Activated CD8-positive, alpha-beta memory T cell treated with anti-CD3 and anti-CD28 coated beads, Interleukin-2, amount 50 U/mL, for 48 hours (primary cell): ENCODE results near the gene B4GALT1.
A peak's percentile ranks its signal among the peaks of the same experiment; 100 is the strongest.

Experiments
- DNase-seq: peaks from one replicate; pipeline ENCODE4 v3.0.0-alpha.2; 2020

Gene B4GALT1

GRCh38 chr9:33123407-33124031 lies 43.6 kb downstream of the B4GALT1 start:
- DNase-seq = no peak

- no peak for DNase-seq
These were observed 46.5 kb downstream of the B4GALT1 start for GRCh38 chr9:33120620-33121019.

GRCh38 chr9:33117796-33118195 lies 49.3 kb downstream of the B4GALT1 start:
- DNase-seq = no peak

GRCh38 chr9:33117306-33117705 lies 49.8 kb downstream of the B4GALT1 start:
- no peak for DNase-seq

GRCh38 chr9:33116860-33117259 lies 50.3 kb downstream of the B4GALT1 start:
- no peak for DNase-seq

GRCh38 chr9:33114746-33115145 lies 52.4 kb downstream of the B4GALT1 start:
- peak; percentile 42 for DNase-seq

- DNase-seq = peak; percentile 46
These were observed 53.2 kb downstream of the B4GALT1 start for GRCh38 chr9:33113799-33114547.

GRCh38 chr9:33112094-33112493 lies 55.0 kb downstream of the B4GALT1 start:
- DNase-seq = peak; percentile 39

GRCh38 chr9:33111631-33112030 lies 55.5 kb downstream of the B4GALT1 start:
- peak; percentile 33 for DNase-seq

GRCh38 chr9:33110686-33111085 lies 56.5 kb downstream of the B4GALT1 start:
- no peak for DNase-seq

GRCh38 chr9:33109850-33110595 lies 57.1 kb downstream of the B4GALT1 start:
- no peak for DNase-seq

- DNase-seq = no peak
These were observed 58.0 kb downstream of the B4GALT1 start for GRCh38 chr9:33109097-33109496.

- no peak for DNase-seq
These were observed 58.7 kb downstream of the B4GALT1 start for GRCh38 chr9:33108472-33108871.

GRCh38 chr9:33107762-33108161 lies 59.4 kb downstream of the B4GALT1 start:
- no peak for DNase-seq

GRCh38 chr9:33106827-33107621 lies 60.1 kb downstream of the B4GALT1 start:
- DNase-seq = no peak

- DNase-seq = no peak
These were observed 60.8 kb downstream of the B4GALT1 start for GRCh38 chr9:33106372-33106771.

- no peak for DNase-seq
These were observed 61.2 kb downstream of the B4GALT1 start for GRCh38 chr9:33105959-33106358.

- no peak for DNase-seq
These were observed 61.6 kb downstream of the B4GALT1 start for GRCh38 chr9:33105504-33105903.

- DNase-seq = no peak
These were observed 62.7 kb downstream of the B4GALT1 start for GRCh38 chr9:33104401-33104800.

- no peak for DNase-seq
These were observed 63.4 kb downstream of the B4GALT1 start for GRCh38 chr9:33103501-33104281.

GRCh38 chr9:33102551-33103210 lies 64.5 kb downstream of the B4GALT1 start:
- DNase-seq = no peak
